IMR-90 (cell line): ENCODE data around the gene RAI1. TPM values are rescaled to one million over a fixed set of nuclear protein-coding genes. Genes with fewer than 3 reads are reported as not detected.

Experiments used
- ATAC-seq: fragments of 200-7000 bp; cut with Tn5 transposase; 2 replicates; pipeline ENCODE4 v1.9.1; 2020; ENCODE audit warnings: low read depth, mild to moderate bottlenecking, moderate library complexity
- BruUV-seq: library from RNA; stranded (reverse); fragments of 400-500 nt; replicated peaks from 2 replicates; lab custom pipeline; 2021; lab: Mats Ljungman, UMichigan
- CTCF ChIA-PET: fragments of 300-600 bp; formaldehyde crosslinking; extraction: SDS; loops from one replicate; lab custom pipeline; 2021; ENCODE audit warnings: antibody characterized with exemption; lab: Yijun Ruan, JAX
- POLR2A ChIA-PET: fragments of 300-600 bp; sonication (Branson Sonifier 250); formaldehyde crosslinking; loops from one replicate; lab custom pipeline; 2022; ENCODE audit warnings: antibody characterized with exemption; ENCODE audit not compliant: unreplicated experiment; lab: Charles Lee
- DNase-seq: peaks from one replicate; pipeline ENCODE4 v3.0.0; 2013
- H2AFZ ChIP-seq: replicated peaks from 2 replicates; pipeline ENCODE3; 2013; ENCODE audit warnings: low read length, mild to moderate bottlenecking; ENCODE audit not compliant: poor library complexity
- H2AK5ac ChIP-seq: 2 replicates; pipeline ENCODE4 v1.6.1; 2013; ENCODE audit warnings: low read depth, low read length, inconsistent platforms
- H2AK9ac ChIP-seq: replicated peaks from 2 replicates; pipeline ENCODE3; 2013; ENCODE audit warnings: mild to moderate bottlenecking, low read depth, low read length, moderate library complexity; ENCODE audit not compliant: poor library complexity
- H2BK120ac ChIP-seq: 2 replicates; pipeline ENCODE4 v1.6.1; 2013; ENCODE audit warnings: low read depth, low read length, inconsistent platforms
- H2BK15ac ChIP-seq: 3 replicates; pipeline ENCODE4 v1.6.1; 2013; ENCODE audit warnings: low read depth, low read length, inconsistent platforms
- H2BK20ac ChIP-seq: 2 replicates; pipeline ENCODE4 v1.6.1; 2013; ENCODE audit warnings: low read depth, mild to moderate bottlenecking, inconsistent platforms, low read length, moderate library complexity
- H2BK5ac ChIP-seq: 2 replicates; pipeline ENCODE4 v1.6.1; 2013; ENCODE audit warnings: mild to moderate bottlenecking, low read depth, low read length, inconsistent platforms; ENCODE audit not compliant: poor library complexity, severe bottlenecking
- H3K14ac ChIP-seq: replicated peaks from 2 replicates; pipeline ENCODE4 v1.6.1; 2013; ENCODE audit warnings: low read depth, low read length, inconsistent platforms
- H3K18ac ChIP-seq: 2 replicates; pipeline ENCODE4 v1.6.1; 2013; ENCODE audit warnings: low read depth, low read length, control low read depth
- H3K23ac ChIP-seq: 2 replicates; pipeline ENCODE4 v1.6.1; 2013; ENCODE audit warnings: low read depth, low read length, inconsistent platforms
- H3K27ac ChIP-seq: 2 replicates; pipeline ENCODE4 v1.5.1; 2013; ENCODE audit warnings: mild to moderate bottlenecking, control low read depth, low read length; ENCODE audit not compliant: insufficient read depth
- H3K27me3 ChIP-seq: 2 replicates; pipeline ENCODE4 v1.6.1; 2013; ENCODE audit warnings: low read length; ENCODE audit not compliant: control insufficient read depth, insufficient read depth
- H3K36me3 ChIP-seq: 2 replicates; pipeline ENCODE4 v1.6.1; 2013; ENCODE audit warnings: low read length, mixed read lengths; ENCODE audit not compliant: control insufficient read depth, insufficient read depth
- H3K4ac ChIP-seq: 2 replicates; pipeline ENCODE4 v1.6.1; 2013; ENCODE audit warnings: low read depth, low read length, inconsistent platforms
- H3K4me1 ChIP-seq: 2 replicates; pipeline ENCODE4 v1.6.1; 2013; ENCODE audit warnings: low read length, mixed read lengths; ENCODE audit not compliant: control insufficient read depth, insufficient read depth
- H3K4me2 ChIP-seq: 2 replicates; pipeline ENCODE4 v1.6.1; 2013; ENCODE audit warnings: low read depth, mild to moderate bottlenecking, control low read depth, low read length, moderate library complexity
- H3K4me3 ChIP-seq: 2 replicates; pipeline ENCODE4 v1.5.1; 2013; ENCODE audit warnings: low read depth, mild to moderate bottlenecking, control low read depth, low read length, moderate library complexity; ENCODE audit not compliant: insufficient read depth
- H3K56ac ChIP-seq: 2 replicates; pipeline ENCODE4 v1.6.1; 2013; ENCODE audit warnings: low read length, inconsistent platforms; ENCODE audit not compliant: insufficient read depth; ENCODE audit errors: extremely low read depth
- H3K79me1 ChIP-seq, 2 experiments: 2 replicates each; pipeline ENCODE4 v1.6.1; 2013; ENCODE audit warnings: low read length in 2 of 2, inconsistent platforms in 1 of 2, low read depth in 1 of 2
- H3K9ac ChIP-seq: 2 replicates; pipeline ENCODE4 v1.6.1; 2013; ENCODE audit warnings: low read depth, low read length, control low read depth
- H3K9me1 ChIP-seq: 2 replicates; pipeline ENCODE4 v1.6.1; 2013; ENCODE audit warnings: low read length, inconsistent platforms; ENCODE audit not compliant: insufficient read depth
- H3K9me3 ChIP-seq: 2 replicates; pipeline ENCODE4 v1.6.1; 2013; ENCODE audit warnings: low read length; ENCODE audit not compliant: control insufficient read depth, insufficient read depth
- H4K20me1 ChIP-seq: 2 replicates; pipeline ENCODE4 v1.6.1; 2013; ENCODE audit warnings: low read length, inconsistent platforms; ENCODE audit not compliant: insufficient read depth
- H4K5ac ChIP-seq: 2 replicates; pipeline ENCODE4 v1.6.1; 2013; ENCODE audit warnings: mild to moderate bottlenecking, low read depth, low read length, control low read depth
- H4K8ac ChIP-seq, 2 experiments: 2 replicates each; pipeline ENCODE4 v1.6.1; 2013; ENCODE audit warnings: low read depth in 2 of 2, low read length in 2 of 2, control low read depth in 1 of 2, inconsistent platforms in 1 of 2
- H4K91ac ChIP-seq: 2 replicates; pipeline ENCODE4 v1.6.1; 2013; ENCODE audit warnings: low read depth, low read length, inconsistent platforms; ENCODE audit not compliant: insufficient read depth
- BHLHE40 ChIP-seq: fragments of 150-350 bp; IDR thresholded peaks from 2 replicates; pipeline ENCODE4 v1.6.1; 2016; ENCODE audit warnings: mild to moderate bottlenecking, low read depth, low read length
- CEBPB ChIP-seq: IDR thresholded peaks from 2 replicates; pipeline ENCODE4 v1.6.1; 2012; ENCODE audit warnings: low read depth, low read length, improper control_type of control experiment
- CHD1 ChIP-seq: IDR thresholded peaks from 2 replicates; pipeline ENCODE4 v1.6.1; 2012; ENCODE audit warnings: low read depth, low read length, improper control_type of control experiment
- CTCF ChIP-seq: conservative IDR thresholded peaks from 2 replicates; pipeline ENCODE4 v1.5.1; 2012; ENCODE audit warnings: mild to moderate bottlenecking, low read depth, low read length, improper control_type of control experiment
- ELK1 ChIP-seq: fragments of 150-350 bp; IDR thresholded peaks from 2 replicates; pipeline ENCODE4 v1.6.1; 2016; ENCODE audit warnings: low read depth, mild to moderate bottlenecking, low read length, moderate library complexity, borderline replicate concordance
- MAFK ChIP-seq: IDR thresholded peaks from 2 replicates; pipeline ENCODE4 v1.6.1; 2012; ENCODE audit warnings: low read depth, low read length, improper control_type of control experiment
- MXI1 ChIP-seq: IDR thresholded peaks from 2 replicates; pipeline ENCODE4 v1.6.1; 2012; ENCODE audit warnings: low read depth, mild to moderate bottlenecking, low read length, moderate library complexity, borderline replicate concordance
- NFE2L2 ChIP-seq: fragments of 150-350 bp; IDR thresholded peaks from 2 replicates; pipeline ENCODE4 v1.6.1; 2016; ENCODE audit warnings: low read depth, mild to moderate bottlenecking, low read length
- POLR2A ChIP-seq: IDR thresholded peaks from 2 replicates; pipeline ENCODE4 v1.6.1; 2012; ENCODE audit warnings: mild to moderate bottlenecking, low read depth, low read length
- RAD21 ChIP-seq: IDR thresholded peaks from 2 replicates; pipeline ENCODE4 v1.6.1; 2012; ENCODE audit warnings: low read length, improper control_type of control experiment
- RCOR1 ChIP-seq: IDR thresholded peaks from 2 replicates; pipeline ENCODE4 v1.6.1; 2012; ENCODE audit warnings: mild to moderate bottlenecking, low read length, improper control_type of control experiment; ENCODE audit not compliant: insufficient replicate concordance
- RFX5 ChIP-seq: IDR thresholded peaks from 2 replicates; pipeline ENCODE4 v1.8.0; 2012; ENCODE audit warnings: low read depth, mild to moderate bottlenecking, low read length, moderate library complexity
- USF2 ChIP-seq: fragments of 150-350 bp; IDR thresholded peaks from 2 replicates; pipeline ENCODE4 v1.6.1; 2017; ENCODE audit warnings: mild to moderate bottlenecking, antibody characterized with exemption, low read length, low read depth
- WGBS, 2 experiments: methylation state at CpG; one replicate each; pipeline versions ENCODE4 v1.1.5 to v1.1.7; 2013; ENCODE audit warnings: missing lambda C conversion rate in 2 of 2; ENCODE audit not compliant: insufficient read length in 1 of 2; ENCODE audit errors: extremely low coverage in 2 of 2; 5-methylcytosine and 5-hydroxymethylcytosine counted together
- dilution Hi-C: fragments of 300-500 bp; cut with HindIII; formaldehyde crosslinking; loops from one replicate; pipeline ENCODE4 v1.14.3; 2018; ENCODE audit warnings: low sequenced_read_pairs; ENCODE audit not compliant: unreplicated experiment
- in situ Hi-C: fragments of 300-500 bp; cut with MboI; formaldehyde crosslinking; loops from 3 replicates; pipeline ENCODE4 v1.14.3; 2019; ENCODE audit warnings: low sequenced_read_pairs, inconsistent platforms, mixed read lengths
- intact Hi-C: fragments of 100-400 bp; cut with micrococcal nuclease; formaldehyde crosslinking; loops from 2 replicates; pipeline ENCODE4 v1.10.0; 2022
- polyA plus RNA-seq, 3 experiments: library from polyadenylated mRNA; depleted of rRNA; stranded (reverse); fragments of >200 nt; gene quantifications; 2 replicates each; pipeline ENCODE4 v1.2.3, GENCODE V29; 2012; ENCODE audit warnings: low replicate concordance in 1 of 3
- total RNA-seq: library from RNA; depleted of rRNA; stranded (reverse); fragments of >200 nt; gene quantifications from 2 replicates; pipeline ENCODE4 v1.2.3, GENCODE V29; 2012

The RAI1 gene
- total and polyA plus RNA-seq, 2 of the 4 experiments (the other 2 are of a cell fraction): 1.8 to 10.5 TPM

- intact Hi-C loops (no loop called here), in situ Hi-C loops (no loop called here), dilution Hi-C loops (no loop called here)
- no peak overlapping the region; the same call in 1 of the 2 replicates for H3K4ac ChIP-seq
- no peak for TF ChIP-seq RAD21
- TF ChIP-seq ELK1: no peak
- TF ChIP-seq MAFK: no peak
- no peak for TF ChIP-seq USF2
- TF ChIP-seq RCOR1: no peak
- no peak for TF ChIP-seq BHLHE40
- TF ChIP-seq CHD1: no peak
- TF ChIP-seq CEBPB: no peak
- no peak for TF ChIP-seq NFE2L2
- no peak for TF ChIP-seq MXI1
- no peak for TF ChIP-seq POLR2A
- TF ChIP-seq RFX5: no peak
- TF ChIP-seq CTCF: no peak
- no peaks in the 10 kb centered on the region for H4K20me1 ChIP-seq
- no peak overlapping the region for H4K8ac ChIP-seq
- peaks cover 8% of the 10 kb centered on the region for H3K4me1 ChIP-seq
- no peak overlapping the region for H4K91ac ChIP-seq
- no peak overlapping the region for H3K9ac ChIP-seq
- POLR2A ChIA-PET: no interaction called here
- no CpG with 5 or more reads among the region's 2 CpGs for WGBS, 2 experiments
- no peak overlapping the region for H3K23ac ChIP-seq
- no peak overlapping the region for H4K5ac ChIP-seq
- BruUV-seq: no TSS peak
- ATAC-seq: no peak
- peak overlapping the region; percentile 25 for H2AFZ ChIP-seq
- no peaks in the 10 kb centered on the region for H3K9me3 ChIP-seq
- no peak overlapping the region for H3K14ac ChIP-seq
- H2AK9ac ChIP-seq: no peak overlapping the region
- no peak overlapping the region for H3K4me2 ChIP-seq
- H3K9me1 ChIP-seq: peaks cover 14% of the 10 kb centered on the region
- no peak overlapping the region for H3K18ac ChIP-seq
- H3K4me3 ChIP-seq: no peak overlapping the region
- no peak for DNase-seq
- H3K27ac ChIP-seq: no peak overlapping the region
- CTCF ChIA-PET: no interaction called here
- H2BK20ac ChIP-seq: no peak overlapping the region
- H2BK15ac ChIP-seq: no peak overlapping the region
- no peak overlapping the region for H2BK5ac ChIP-seq
- H3K79me1 ChIP-seq: no peaks in the 10 kb centered on the region
- no peaks in the 10 kb centered on the region; the same call in 1 of the 2 replicates for H3K27me3 ChIP-seq
- H2AK5ac ChIP-seq: peak overlapping the region; percentile 33; the same call in 1 of the 2 replicates
- H2BK120ac ChIP-seq: no peak overlapping the region
- no peaks in the 10 kb centered on the region for H3K36me3 ChIP-seq
- H3K56ac ChIP-seq: no peak overlapping the region
These were observed 14.0 kb upstream of the RAI1 start for GRCh38 chr17:17667231-17667630.
